ENCODE results near the gene MISP.

Gene MISP

GRCh38 chr19:746956-747355 is 4.0 kb upstream of the MISP start:
- no peak for DNase-seq (ENCODE audit: low read depth)

GRCh38 chr19:747432-748273 is 3.3 kb upstream of the MISP start:
- DNase-seq (ENCODE audit: low read depth): no peak

GRCh38 chr19:748274-748598 is 2.7 kb upstream of the MISP start:
- no peak for DNase-seq (ENCODE audit: low read depth)

GRCh38 chr19:749811-750210 is 1.1 kb upstream of the MISP start:
- DNase-seq (ENCODE audit: low read depth): no peak

GRCh38 chr19:751501-752341 is 809 bp downstream of the MISP start:
- no peak for DNase-seq (ENCODE audit: low read depth)

- no peak for DNase-seq (ENCODE audit: low read depth)
Measured at GRCh38 chr19:752652-753517, 2.0 kb downstream of the MISP start.

GRCh38 chr19:754530-754929 is 3.6 kb downstream of the MISP start:
- DNase-seq (ENCODE audit: low read depth): no peak

GRCh38 chr19:755063-755462 is 4.2 kb downstream of the MISP start:
- DNase-seq (ENCODE audit: low read depth): no peak

- no peak for DNase-seq (ENCODE audit: low read depth)
Measured at GRCh38 chr19:756236-756635, 5.3 kb downstream of the MISP start.

- no peak for DNase-seq (ENCODE audit: low read depth)
Measured at GRCh38 chr19:756821-757688, 6.1 kb downstream of the MISP start.

GRCh38 chr19:757811-758668 is 7.1 kb downstream of the MISP start:
- DNase-seq (ENCODE audit: low read depth): no peak

- DNase-seq (ENCODE audit: low read depth): no peak
Measured at GRCh38 chr19:763181-763580, 12.3 kb downstream of the MISP start.

GRCh38 chr19:763869-764268 is 13.0 kb downstream of the MISP start:
- DNase-seq (ENCODE audit: low read depth): no peak

- no peak for DNase-seq (ENCODE audit: low read depth)
Measured at GRCh38 chr19:764301-764700, 13.4 kb downstream of the MISP start.

- no peak for DNase-seq (ENCODE audit: low read depth)
Measured at GRCh38 chr19:765179-765738, 14.3 kb downstream of the MISP start.

- no peak for DNase-seq (ENCODE audit: low read depth)
Measured at GRCh38 chr19:768424-768823, 17.5 kb downstream of the MISP start.

- no peak for DNase-seq (ENCODE audit: low read depth)
Measured at GRCh38 chr19:769616-770015, 18.7 kb downstream of the MISP start.

- no peak for DNase-seq (ENCODE audit: low read depth)
Measured at GRCh38 chr19:771332-771785, 20.4 kb downstream of the MISP start.

- DNase-seq (ENCODE audit: low read depth): no peak
Measured at GRCh38 chr19:772063-772462, 21.2 kb downstream of the MISP start.
